ENCODE data around the gene DPP6. TPM values are rescaled to one million over a fixed set of nuclear protein-coding genes. Genes with fewer than 3 reads are reported as not detected.
"Not testable (repeated sequence)": the region's sequence is repeated elsewhere in the genome, so short reads cannot be mapped to it uniquely, and the experiment has no call there.

The DPP6 gene
- total RNA-seq, 1 experiment from 2014 or later: not detected

DNA sequence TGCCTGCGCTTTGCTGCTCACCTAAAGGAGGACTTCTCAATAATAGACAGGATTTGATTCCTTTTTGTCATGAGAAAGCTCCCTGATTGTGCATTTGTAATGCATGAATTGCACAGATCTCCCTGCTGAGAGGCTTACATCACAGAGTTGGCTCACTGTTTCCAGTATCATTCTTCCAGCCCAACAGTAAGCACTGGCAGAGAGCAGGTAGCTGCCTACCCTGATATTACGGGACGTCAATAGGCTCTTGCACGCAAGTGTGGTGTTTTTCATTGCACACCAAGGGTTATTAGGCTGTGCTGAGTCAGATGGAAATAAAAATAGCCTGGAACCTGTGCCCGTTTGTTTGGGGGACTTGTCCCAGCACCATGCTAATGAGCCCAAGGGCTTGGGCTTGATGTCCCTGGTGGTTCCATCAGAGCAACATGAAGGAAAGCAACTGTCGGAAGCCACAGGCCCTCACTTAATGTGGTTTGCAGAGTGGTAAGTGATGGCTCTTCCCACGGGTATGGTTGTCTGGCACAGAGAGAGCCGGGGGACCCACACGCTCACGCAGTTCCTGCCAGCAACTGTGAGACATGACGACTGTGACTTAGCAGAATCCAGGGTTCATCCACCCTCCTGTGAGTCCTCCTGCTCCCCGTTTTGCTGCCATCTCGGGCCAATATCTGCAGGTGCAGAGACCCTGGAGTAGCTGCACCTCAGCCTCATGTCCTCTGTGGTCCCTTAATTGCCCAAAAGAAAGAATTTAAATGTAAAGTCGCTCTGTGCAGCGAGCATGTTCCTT, 20.4 kb downstream of the DPP6 start:
- not testable (repeated sequence) for DNase-seq (ENCODE audit: low spot score)

DNA sequence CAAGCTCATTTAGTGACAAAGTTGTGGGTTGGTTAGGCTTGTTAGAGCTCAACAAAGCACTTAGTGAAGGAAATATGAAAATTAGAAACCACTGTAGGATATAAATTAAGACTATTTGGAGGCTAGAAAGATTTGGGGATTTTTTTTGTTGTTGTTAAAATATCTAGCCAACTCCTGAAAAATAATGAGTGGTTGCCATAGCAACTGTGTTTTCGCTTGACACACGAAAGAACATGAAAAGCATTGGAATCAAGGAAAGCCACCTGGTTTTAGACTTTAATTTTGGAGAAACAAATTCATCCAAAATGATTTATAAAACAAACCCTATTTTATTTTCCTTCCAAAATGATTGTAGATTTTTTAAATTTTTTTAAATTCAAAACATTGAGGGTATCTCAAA, 26.3 kb downstream of the DPP6 start:
- DNase-seq (ENCODE audit: low spot score): not testable (repeated sequence)

DNA sequence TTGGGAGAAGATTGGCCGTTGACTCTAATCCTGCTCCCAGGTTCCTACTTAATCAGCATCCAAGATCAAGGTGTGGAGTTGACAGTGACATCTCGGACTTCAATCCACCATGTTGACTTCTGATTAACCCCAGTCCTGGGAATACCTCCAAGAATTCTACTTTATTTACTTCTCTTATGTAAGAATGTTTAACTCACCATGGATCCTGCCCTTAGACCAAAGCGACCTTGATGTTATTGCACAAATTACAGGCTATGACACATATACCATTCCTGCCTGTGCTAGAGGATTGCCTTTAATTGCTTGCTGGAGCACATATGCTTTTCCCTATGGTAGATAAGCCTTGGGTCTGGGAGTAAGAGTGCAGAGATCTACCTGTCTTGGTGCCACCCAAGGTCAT, 28.1 kb downstream of the DPP6 start:
- not testable (repeated sequence) for DNase-seq (ENCODE audit: low spot score)

DNA sequence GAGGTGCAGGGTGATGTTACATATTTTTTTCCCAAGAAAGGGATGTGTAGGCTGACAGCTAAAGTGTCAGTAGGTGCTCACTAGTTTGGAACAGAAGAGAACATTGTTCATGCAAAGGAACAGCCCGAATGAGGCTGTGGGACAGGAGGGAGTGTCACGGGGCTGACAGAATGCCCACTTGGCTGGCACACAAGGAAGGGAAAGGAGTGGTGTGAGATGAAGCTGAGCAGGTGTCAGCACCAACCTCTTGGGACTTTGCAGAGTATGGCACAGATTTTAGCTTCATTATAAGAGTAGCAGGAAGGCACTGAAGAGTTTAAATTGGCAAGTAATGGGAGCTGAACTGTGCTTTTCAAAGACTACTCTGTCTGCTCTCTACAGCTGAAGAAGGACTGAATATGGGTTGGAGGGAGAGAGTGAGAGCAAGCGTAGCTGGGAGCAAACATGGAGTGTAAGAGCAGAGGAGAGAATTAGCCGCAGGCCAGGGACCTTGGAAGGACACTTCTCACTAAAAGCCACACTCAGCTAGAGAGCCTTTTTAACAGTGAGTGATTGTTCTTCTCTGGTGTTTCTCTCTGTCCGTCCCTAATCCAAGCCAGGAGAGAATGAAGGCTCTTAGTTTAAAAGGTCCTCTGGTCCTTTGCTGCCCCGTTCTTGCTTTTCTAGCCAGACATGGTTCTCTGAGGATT, 35.0 kb downstream of the DPP6 start:
- not testable (repeated sequence) for DNase-seq (ENCODE audit: low spot score)

DNA sequence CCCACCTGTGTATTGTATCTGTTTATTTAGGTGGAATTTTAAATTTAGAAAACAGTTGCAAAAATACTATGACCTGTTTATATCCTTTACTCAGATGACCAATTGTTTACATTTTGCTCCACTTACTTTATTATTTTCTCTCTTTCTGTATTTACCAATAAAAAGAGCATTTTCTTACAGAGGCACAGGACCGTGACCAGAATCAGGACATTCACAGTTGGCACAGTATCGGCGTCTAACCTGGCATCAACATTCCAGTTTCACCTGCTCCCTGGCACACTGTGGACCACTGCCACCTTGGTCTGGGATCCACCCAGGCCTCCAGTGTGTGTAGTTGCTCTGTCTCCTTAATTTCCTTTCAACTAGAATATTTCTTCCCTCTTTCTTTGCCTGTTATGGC, 39.9 kb downstream of the DPP6 start:
- not testable (repeated sequence) for DNase-seq (ENCODE audit: low spot score)

DNA sequence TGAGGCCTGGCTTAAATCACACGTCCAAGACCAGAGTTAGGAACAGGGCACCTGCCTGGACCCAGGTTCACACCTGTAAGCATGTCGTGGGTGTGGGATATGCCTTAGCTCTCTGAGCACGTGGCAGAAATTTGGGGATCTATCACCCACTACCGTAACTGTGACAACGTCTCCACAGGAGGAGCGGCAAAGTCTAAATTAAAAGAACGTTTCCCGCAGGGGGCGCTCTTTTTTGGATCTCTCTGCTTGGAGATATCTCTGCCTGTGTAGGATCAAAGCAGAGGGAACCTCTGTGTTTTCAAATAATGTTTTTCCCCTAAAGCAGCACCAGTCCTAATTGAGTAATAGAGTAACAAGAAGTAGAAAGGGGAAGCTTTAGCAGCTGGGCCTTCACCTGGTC, 43.0 kb downstream of the DPP6 start:
- DNase-seq (ENCODE audit: low spot score): not testable (repeated sequence)

DNA sequence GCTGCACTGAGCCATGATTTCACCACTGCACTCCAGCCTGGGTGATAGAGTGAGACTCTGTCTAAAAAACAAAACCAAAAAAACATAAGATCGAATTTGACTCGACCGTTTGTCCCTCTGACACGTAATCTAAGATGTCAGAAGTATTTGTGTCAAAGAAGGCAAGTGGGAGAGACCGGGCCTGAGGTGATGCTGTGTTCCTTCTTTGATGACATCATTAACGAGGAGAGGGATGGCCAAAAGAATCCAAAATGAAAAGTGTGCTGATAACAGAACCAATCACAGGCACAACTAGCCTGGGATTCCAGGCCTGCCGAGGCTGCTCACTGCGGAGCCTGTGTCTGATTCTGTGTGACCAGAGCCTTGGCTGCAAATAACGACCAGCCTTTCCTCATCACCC, 52.9 kb downstream of the DPP6 start:
- DNase-seq (ENCODE audit: low spot score): not testable (repeated sequence)

DNA sequence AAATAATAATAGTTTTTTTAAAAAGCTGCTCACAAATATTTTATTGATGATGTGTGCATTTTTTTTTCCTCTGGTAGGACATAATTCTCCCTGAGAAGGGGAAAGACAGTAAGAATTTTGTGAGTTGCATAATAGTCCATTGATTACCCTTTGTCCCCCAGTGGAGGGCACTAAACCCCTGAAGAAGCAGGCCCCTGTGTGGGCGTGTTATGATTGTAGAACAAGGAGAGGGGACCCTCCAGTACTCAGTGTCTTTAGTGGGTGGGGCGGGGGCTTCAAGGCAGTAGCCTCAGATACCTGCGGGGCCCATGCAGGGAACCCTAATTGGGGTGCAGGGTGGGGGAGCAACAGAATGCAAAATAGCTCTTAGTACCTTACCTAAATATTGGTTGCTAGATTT, 57.4 kb downstream of the DPP6 start:
- not testable (repeated sequence) for DNase-seq (ENCODE audit: low spot score)

DNA sequence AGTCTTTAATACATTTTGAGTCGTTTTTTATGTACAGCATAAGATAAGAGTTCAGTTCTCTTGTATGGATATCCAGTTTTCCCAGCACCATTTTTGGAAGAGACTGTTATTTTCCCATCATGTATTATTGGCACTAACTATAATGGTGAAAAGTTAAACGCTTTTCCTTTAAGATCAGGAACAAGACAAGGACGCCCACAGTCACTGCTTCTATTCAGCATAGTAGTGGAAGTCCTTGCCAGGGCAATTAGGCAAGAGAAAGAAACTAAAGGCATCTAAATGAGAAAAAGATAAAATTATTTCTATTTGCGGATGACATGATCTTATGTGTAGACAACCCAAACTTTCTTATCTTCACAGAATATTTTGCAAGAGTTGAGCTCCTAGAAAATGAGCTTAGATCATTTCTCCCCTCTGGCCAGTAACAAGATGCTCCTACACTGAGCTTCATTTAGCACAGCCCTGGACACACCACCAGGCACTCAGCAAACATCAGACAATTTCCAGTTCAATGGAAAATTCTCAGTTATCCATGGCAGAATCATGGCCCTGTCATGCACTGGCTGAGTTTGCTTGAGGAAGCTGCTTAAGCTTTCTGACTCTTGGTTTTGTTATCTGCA, 61.6 kb downstream of the DPP6 start:
- DNase-seq (ENCODE audit: low spot score): not testable (repeated sequence)

DNA sequence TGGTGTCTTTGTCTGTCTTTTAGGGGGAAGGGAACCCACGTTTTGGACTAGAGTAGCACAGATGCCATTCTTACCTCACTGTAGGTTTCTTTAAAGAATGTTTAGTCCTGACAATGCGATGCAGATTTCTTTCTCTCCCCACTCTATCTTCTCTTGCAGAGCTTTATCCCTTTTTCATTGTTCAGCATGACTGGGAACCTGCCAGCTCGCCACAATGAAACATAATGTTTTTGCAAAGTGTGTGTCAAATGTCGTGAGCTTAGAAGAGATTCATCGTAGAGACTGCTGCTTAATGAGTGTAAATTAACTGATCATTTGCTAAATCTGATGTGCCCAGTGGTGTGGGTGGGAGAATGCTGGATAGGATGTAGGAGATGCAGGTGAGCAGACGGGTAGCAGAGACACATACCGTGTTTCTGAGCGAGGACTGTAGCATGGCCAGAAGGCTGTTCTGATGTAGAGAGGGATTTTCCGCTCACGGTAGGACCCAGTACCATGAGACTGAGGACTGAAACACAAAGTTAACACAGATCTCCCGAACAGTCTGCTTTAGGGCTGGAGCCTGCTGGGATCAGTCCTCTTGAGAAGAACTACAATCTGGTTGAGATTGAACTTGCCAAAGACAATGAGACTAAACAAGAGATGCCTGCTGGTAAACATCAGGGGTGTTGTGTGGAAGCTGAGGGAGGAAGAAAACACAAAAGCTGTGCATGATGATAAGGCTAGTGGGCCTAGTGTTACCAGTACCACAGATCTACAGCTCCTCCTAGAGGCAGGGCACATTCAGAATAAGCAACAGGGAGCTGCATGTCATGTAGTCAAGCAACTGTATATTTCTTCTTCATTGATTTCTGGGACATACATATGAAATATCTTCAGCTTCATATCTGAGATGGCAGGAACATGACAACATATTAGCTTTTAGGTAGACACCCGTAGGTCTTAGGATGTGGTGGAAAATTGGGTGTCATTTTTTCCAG, 65.5 kb downstream of the DPP6 start:
- DNase-seq (ENCODE audit: low spot score): not testable (repeated sequence)

DNA sequence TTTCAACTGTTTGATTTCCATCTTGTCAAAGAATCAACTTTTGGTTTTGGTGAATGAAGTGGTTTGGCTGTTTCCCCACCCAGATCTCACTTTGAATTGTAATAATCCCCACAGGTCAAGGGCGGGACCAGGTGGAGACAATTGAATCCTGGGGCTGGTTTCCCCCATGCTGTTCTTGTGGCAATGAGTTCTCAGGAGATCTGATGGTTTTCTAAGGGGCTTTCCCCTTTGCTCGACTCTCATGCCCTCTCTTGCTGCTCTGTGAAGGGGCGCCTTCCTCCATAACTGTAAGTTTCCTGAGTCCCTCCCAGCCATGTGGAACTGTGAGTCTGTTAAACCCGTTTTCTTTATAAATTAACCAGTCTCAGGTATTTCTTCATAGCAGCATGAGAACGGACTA, 68.6 kb downstream of the DPP6 start:
- DNase-seq (ENCODE audit: low spot score): not testable (repeated sequence)

DNA sequence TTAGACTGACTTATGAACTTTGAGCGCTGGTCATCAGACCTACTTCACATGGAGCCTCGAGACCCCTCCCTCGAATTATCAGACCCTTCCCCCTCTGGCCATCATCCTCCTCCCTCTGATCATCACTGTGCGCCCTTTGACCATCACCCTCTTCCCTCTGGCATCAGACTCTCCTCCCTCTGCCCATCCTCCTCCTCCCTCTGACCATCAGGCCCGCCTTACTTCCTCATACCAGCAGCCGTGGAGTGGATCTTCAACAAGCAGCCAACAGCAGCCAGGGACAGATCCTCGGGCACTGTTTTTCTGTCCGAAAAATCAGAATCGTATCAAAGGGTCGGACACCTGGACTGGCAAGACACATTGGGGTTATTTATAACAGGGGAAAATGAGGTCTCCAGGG, 70.5 kb downstream of the DPP6 start:
- DNase-seq (ENCODE audit: low spot score): not testable (repeated sequence)

DNA sequence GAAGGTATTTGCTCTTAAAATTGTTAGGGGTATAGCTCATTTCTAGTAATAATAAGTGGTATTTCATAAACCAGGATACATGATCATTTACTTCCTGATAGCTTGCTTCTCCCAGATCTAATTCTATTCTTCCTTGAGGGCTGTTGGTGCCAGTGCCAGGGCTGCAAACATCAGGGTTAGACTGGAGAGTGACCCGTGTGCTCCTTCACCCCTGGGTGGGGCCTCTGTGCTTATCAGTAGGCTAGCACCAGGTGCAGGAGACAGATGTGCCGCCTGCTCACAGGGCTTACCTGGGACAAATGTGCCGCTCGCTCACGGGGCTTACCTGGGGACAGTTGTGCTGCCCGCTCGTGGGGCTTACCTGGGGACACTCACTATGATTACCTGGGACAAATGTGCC, 71.2 kb downstream of the DPP6 start:
- DNase-seq (ENCODE audit: low spot score): not testable (repeated sequence)

DNA sequence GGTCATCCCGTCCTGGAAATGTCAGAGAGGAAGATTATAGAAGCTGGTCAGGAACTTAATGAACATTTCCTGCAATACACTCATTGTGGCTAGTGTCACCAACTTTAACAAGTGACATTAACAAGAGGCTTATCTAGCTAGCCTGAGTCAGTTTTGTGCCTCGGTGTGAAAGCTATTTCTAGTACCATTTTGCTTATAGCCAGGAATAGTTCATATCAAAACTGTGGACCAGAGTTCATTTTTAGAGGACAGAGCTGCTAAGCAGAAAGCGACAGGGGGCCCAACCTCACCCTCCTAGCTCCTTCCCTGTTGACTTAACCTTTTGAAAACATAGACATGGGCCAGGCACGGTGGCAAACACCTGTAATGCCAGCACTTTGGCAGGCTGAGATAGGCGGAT, 76.9 kb downstream of the DPP6 start:
- not testable (repeated sequence) for DNase-seq (ENCODE audit: low spot score)

DNA sequence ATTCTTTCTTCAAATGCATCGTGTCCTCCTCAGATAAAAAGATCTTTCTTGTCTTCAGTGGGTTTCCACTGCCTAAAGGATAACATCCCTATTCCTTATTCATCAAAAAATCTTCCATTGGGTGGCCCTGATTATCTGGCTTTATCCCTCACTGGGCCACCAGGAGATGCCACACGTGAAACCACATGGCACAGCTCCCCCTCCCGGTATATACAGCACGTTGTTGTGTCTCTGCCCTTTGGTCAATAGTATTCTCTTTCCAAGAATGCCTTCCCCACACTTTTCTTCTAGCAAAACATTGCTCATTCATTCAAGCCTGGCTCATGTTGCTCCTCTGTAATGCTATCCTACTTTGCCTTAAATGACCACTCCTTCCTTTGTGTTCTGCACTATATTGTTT, 80.4 kb downstream of the DPP6 start:
- DNase-seq (ENCODE audit: low spot score): not testable (repeated sequence)

DNA sequence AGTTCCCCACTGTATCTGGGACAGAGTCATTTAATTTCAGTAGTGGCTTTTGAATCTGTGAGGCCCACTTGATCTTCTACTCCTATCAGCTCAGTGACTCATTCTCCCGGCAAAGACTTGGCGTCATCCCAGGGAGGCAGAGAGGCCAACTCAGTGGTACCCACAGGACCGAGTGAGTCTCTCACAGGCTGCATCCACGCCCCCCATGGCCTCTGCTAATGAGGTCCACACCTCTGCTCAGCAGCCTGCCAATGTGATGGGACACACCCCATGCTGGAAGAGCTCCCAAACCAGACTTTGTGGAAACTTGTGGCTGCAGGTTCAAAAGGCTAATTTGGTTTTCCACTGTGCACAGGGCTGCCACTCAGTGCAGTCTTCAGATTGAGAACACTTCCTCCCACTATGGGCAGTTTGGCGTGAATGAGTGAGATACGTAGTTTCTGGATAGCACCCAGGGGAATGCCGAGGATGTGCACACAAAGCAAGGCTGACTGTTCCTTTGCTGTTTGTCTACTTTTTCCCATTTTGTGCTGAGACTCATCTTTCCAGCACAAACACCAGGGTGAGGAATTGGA, 81.6 kb downstream of the DPP6 start:
- DNase-seq (ENCODE audit: low spot score): not testable (repeated sequence)

DNA sequence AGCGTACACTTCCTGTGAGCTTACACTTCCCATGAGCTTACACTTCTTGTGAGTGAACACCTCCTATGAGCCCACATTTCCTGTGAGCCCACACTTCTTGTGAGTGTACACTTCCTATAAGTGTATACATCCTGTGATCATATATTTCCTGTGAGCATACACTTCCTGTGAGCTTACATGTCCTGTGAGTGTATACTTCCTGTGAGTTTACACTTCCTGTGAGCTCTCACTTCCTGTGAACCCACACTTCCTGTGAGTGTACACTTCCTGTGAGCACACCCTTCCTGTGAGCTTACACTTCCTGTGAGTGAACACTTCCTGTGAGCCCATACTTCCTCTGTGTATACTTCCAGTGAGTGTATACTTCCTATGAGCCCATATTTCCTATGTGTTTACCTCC, 82.5 kb downstream of the DPP6 start:
- DNase-seq (ENCODE audit: low spot score): not testable (repeated sequence)

DNA sequence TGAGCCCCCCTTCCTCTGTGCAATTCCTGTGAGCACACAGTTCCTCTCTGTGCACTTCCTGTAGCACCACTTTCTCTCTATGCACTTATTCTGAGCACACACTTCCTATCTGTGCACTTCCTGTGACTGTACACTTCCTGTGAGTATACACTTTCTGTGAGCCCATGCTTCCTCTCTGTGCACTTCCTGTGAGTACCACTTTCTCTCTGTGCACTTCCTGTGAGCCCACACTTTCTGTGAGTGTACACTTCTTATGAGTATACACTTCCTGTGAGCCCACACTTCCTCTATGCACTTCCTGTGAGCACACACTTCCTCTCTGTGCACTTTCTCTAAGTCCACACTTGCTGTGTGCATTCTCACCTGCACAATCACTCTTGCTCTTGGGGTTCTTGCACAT, 83.4 kb downstream of the DPP6 start:
- DNase-seq (ENCODE audit: low spot score): not testable (repeated sequence)

DNA sequence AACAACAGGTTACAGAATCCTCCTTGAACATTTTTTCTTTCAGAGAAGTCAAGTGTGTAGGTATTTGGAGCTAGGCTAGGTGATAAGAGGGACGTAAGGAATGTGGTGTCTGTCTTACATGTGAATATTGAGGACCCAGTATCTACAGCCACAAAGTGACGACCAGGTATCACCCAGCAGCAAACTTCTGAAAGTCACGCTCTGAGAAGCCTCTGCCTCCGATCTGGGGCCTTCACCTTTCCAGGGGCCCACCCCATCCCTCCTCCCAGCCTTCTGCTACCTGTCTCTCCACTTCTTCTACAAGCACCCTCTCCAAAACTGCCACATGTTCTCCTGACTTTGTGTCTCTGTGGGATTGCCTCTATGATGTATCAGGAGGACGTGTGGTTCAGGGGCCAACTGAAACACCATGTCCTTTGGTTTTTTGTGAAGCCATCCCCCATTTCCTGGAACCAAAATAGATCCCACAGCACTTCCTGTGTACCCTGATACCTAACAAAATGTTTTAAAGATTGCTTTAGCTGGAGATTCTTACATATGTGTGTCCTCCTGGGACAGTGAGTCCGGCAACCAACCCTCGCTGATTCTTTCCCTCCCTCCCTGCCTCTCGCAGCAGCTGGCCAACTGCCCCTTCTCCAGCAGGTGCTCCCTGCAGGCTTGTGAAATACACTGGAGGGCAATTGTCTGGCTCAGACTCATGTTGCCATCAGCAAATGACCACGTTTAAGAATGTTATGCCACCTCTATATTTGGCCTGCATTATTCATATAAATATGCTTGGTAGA, 93.9 kb downstream of the DPP6 start:
- DNase-seq (ENCODE audit: low spot score): not testable (repeated sequence)

DNA sequence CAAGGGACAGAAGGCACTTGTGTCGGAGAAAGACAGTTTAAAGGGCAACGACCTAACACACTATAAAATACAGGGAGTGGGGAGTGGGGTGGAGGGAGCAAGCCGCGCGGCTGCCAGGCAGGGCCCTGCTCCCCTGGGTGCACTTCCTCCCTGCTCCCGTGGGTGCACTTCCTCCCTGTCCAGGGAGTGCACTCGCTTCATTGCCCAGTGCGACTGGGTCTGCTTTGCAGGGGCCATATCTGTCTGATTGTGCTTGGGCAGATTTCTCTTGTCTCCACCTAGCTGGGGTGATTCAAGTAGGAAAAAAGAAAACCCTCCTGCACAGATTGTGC, 94.5 kb downstream of the DPP6 start:
- DNase-seq (ENCODE audit: low spot score): not testable (repeated sequence)

Measured in HT-29 (cell line).